GM19324 (cell line): ENCODE results near the gene PRPF6.
"Not testable (repeated sequence)": the region's sequence is repeated elsewhere in the genome, so short reads cannot be mapped to it uniquely, and the experiment has no call there.

ENCODE experiments used
- ATAC-seq: cut with Tn5 transposase; IDR thresholded peaks from one replicate; pipeline ENCODE4 v1.9.1; 2021; ENCODE audit warnings: mild to moderate bottlenecking, moderate library complexity; ENCODE audit not compliant: unreplicated experiment, low FRiP score

The PRPF6 gene

GRCh38 chr20:63973160-63973479, 7.8 kb upstream of the PRPF6 start:
- ATAC-seq, result no peak

GRCh38 chr20:63973636-63974401, 7.1 kb upstream of the PRPF6 start:
- ATAC-seq, result no peak

GRCh38 chr20:63974402-63975200, 6.3 kb upstream of the PRPF6 start:
- ATAC-seq, result no peak

- ATAC-seq, result not testable (repeated sequence)
These were observed 4.4 kb upstream of the PRPF6 start for GRCh38 chr20:63976511-63976910.

- ATAC-seq, result no peak
These were observed 3.8 kb upstream of the PRPF6 start for GRCh38 chr20:63976980-63977738.

- ATAC-seq, result no peak
These were observed 3.1 kb upstream of the PRPF6 start for GRCh38 chr20:63977739-63978276.

- no peak for ATAC-seq
These were observed 2.4 kb upstream of the PRPF6 start for GRCh38 chr20:63978319-63979228.

GRCh38 chr20:63979229-63979556, 1.7 kb upstream of the PRPF6 start:
- ATAC-seq, result no peak

- ATAC-seq, result peak; percentile 19
These were observed 1.2 kb upstream of the PRPF6 start, which contains the start of gene SAMD10 for GRCh38 chr20:63979557-63980316. Gene SAMD10, minus strand, starts transcription at chr20:63979642. Its CDS starts 175 bp downstream, at chr20:63979467.

GRCh38 chr20:63980317-63980805, 571 bp upstream of the PRPF6 start:
- ATAC-seq, result peak; percentile 5

GRCh38 chr20:63982937-63983336, 2.0 kb downstream of the PRPF6 start:
- ATAC-seq, result no peak

GRCh38 chr20:64000906-64001305, 20.0 kb downstream of the PRPF6 start:
- no peak for ATAC-seq

- no peak for ATAC-seq
These were observed 20.7 kb downstream of the PRPF6 start for GRCh38 chr20:64001607-64002011.

- ATAC-seq, result no peak
These were observed 23.2 kb downstream of the PRPF6 start for GRCh38 chr20:64003960-64004725.

- no peak for ATAC-seq
These were observed 24.5 kb downstream of the PRPF6 start for GRCh38 chr20:64005394-64005793.

- ATAC-seq, result no peak
These were observed 25.6 kb downstream of the PRPF6 start for GRCh38 chr20:64006490-64006889.

- ATAC-seq, result no peak
These were observed 26.0 kb downstream of the PRPF6 start for GRCh38 chr20:64006902-64007301.

- no peak for ATAC-seq
These were observed 29.0 kb downstream of the PRPF6 start for GRCh38 chr20:64009811-64010387.
